GM19023 (cell line): ENCODE measurements around the gene MAPKAPK2.
A peak's percentile ranks its signal among the peaks of the same experiment; 100 is the strongest.

Experiments
- ATAC-seq: cut with Tn5 transposase; IDR thresholded peaks from one replicate; pipeline ENCODE4 v1.9.1; 2021; ENCODE audit warnings: mild to moderate bottlenecking, moderate library complexity; ENCODE audit not compliant: unreplicated experiment

Gene MAPKAPK2

GRCh38 chr1:206681359-206681758, 3.3 kb upstream of the MAPKAPK2 start:
- ATAC-seq, result no peak

GRCh38 chr1:206682111-206682510, 2.6 kb upstream of the MAPKAPK2 start:
- ATAC-seq, result no peak

GRCh38 chr1:206683313-206683712, 1.4 kb upstream of the MAPKAPK2 start:
- ATAC-seq, result no peak

GRCh38 chr1:206684003-206684402, 702 bp upstream of the MAPKAPK2 start:
- ATAC-seq, result no peak

- ATAC-seq, result peak; percentile 22
Observed at GRCh38 chr1:206685334-206685768, 646 bp downstream of the MAPKAPK2 start.

GRCh38 chr1:206685769-206686477, 1.2 kb downstream of the MAPKAPK2 start:
- ATAC-seq, result peak; percentile 25

GRCh38 chr1:206686478-206687249, 2.0 kb downstream of the MAPKAPK2 start:
- ATAC-seq, result no peak

GRCh38 chr1:206687251-206687914, 2.7 kb downstream of the MAPKAPK2 start:
- no peak for ATAC-seq

GRCh38 chr1:206687915-206688442, 3.3 kb downstream of the MAPKAPK2 start:
- no peak for ATAC-seq

GRCh38 chr1:206690516-206690915, 5.8 kb downstream of the MAPKAPK2 start:
- no peak for ATAC-seq

GRCh38 chr1:206691604-206692003, 6.9 kb downstream of the MAPKAPK2 start:
- ATAC-seq, result no peak

GRCh38 chr1:206693029-206693428, 8.3 kb downstream of the MAPKAPK2 start:
- ATAC-seq, result no peak

GRCh38 chr1:206693592-206693991, 8.9 kb downstream of the MAPKAPK2 start:
- ATAC-seq, result no peak

- no peak for ATAC-seq
Observed at GRCh38 chr1:206694171-206695124, 9.7 kb downstream of the MAPKAPK2 start.

GRCh38 chr1:206695733-206696132, 11.0 kb downstream of the MAPKAPK2 start:
- no peak for ATAC-seq

GRCh38 chr1:206696812-206697585, 12.3 kb downstream of the MAPKAPK2 start:
- no peak for ATAC-seq

- no peak for ATAC-seq
Observed at GRCh38 chr1:206698011-206698410, 13.3 kb downstream of the MAPKAPK2 start.

- ATAC-seq, result no peak
Observed at GRCh38 chr1:206699000-206699586, 14.4 kb downstream of the MAPKAPK2 start.

- no peak for ATAC-seq
Observed at GRCh38 chr1:206699626-206700025, 14.9 kb downstream of the MAPKAPK2 start.
